Measurements from ENCODE around the gene SCG5.
"Not testable (repeated sequence)": the region's sequence is repeated elsewhere in the genome, so short reads cannot be mapped to it uniquely, and the experiment has no call there.

The SCG5 gene

GRCh38 chr15:32641517-32642059 lies at the start of gene SCG5:
Gene SCG5, plus strand, starts transcription at chr15:32641710. Its CDS starts 1,883 bp downstream, at chr15:32643593.
- no peak for DNase-seq (ENCODE audit: low spot score)

- not testable (repeated sequence) for DNase-seq (ENCODE audit: low spot score)
Measured at GRCh38 chr15:32593151-32593550, 48.4 kb upstream of the SCG5 start, which contains the start of gene GOLGA8N. Gene GOLGA8N, plus strand, starts transcription at chr15:32593456.

- not testable (repeated sequence) for DNase-seq (ENCODE audit: low spot score)
Measured at GRCh38 chr15:32609518-32609917, 32.0 kb upstream of the SCG5 start.

- peak; percentile 47 for DNase-seq (ENCODE audit: low spot score)
Measured at GRCh38 chr15:32610719-32611118, 30.8 kb upstream of the SCG5 start.

GRCh38 chr15:32614712-32615050 lies 26.8 kb upstream of the SCG5 start:
- not testable (repeated sequence) for DNase-seq (ENCODE audit: low spot score)

- peak; percentile 87 for DNase-seq (ENCODE audit: low spot score)
Measured at GRCh38 chr15:32615051-32615870, 26.2 kb upstream of the SCG5 start, which contains the start of gene ARHGAP11A. Gene ARHGAP11A, plus strand, starts transcription at chr15:32615504. Its CDS starts 708 bp downstream, at chr15:32616212.

GRCh38 chr15:32615871-32616426 lies 25.6 kb upstream of the SCG5 start:
- not testable (repeated sequence) for DNase-seq (ENCODE audit: low spot score)

- DNase-seq (ENCODE audit: low spot score): no peak
Measured at GRCh38 chr15:32636410-32636809, 5.1 kb upstream of the SCG5 start.

GRCh38 chr15:32636908-32637567 lies 4.5 kb upstream of the SCG5 start:
- no peak for DNase-seq (ENCODE audit: low spot score)

GRCh38 chr15:32637704-32638103 lies 3.8 kb upstream of the SCG5 start:
- DNase-seq (ENCODE audit: low spot score): no peak

GRCh38 chr15:32642667-32643435 lies 1.3 kb downstream of the SCG5 start:
- no peak for DNase-seq (ENCODE audit: low spot score)

- DNase-seq (ENCODE audit: low spot score): no peak
Measured at GRCh38 chr15:32643907-32644445, 2.5 kb downstream of the SCG5 start.

- no peak for DNase-seq (ENCODE audit: low spot score)
Measured at GRCh38 chr15:32646291-32646690, 4.8 kb downstream of the SCG5 start.

- DNase-seq (ENCODE audit: low spot score): no peak
Measured at GRCh38 chr15:32649342-32649741, 7.8 kb downstream of the SCG5 start.

GRCh38 chr15:32651229-32651837 lies 9.8 kb downstream of the SCG5 start:
- DNase-seq (ENCODE audit: low spot score): peak; percentile 58

- no peak for DNase-seq (ENCODE audit: low spot score)
Measured at GRCh38 chr15:32652178-32652577, 10.7 kb downstream of the SCG5 start.

GRCh38 chr15:32656091-32656490 lies 14.6 kb downstream of the SCG5 start:
- DNase-seq (ENCODE audit: low spot score): no peak

GRCh38 chr15:32656496-32656895 lies 15.0 kb downstream of the SCG5 start:
- DNase-seq (ENCODE audit: low spot score): no peak

- DNase-seq (ENCODE audit: low spot score): no peak
Measured at GRCh38 chr15:32657198-32657883, 15.8 kb downstream of the SCG5 start.

- DNase-seq (ENCODE audit: low spot score): no peak
Measured at GRCh38 chr15:32657941-32658340, 16.4 kb downstream of the SCG5 start.

Measured in LoVo (cell line).